GM21528 (cell line): Measurements from ENCODE around the gene SOX2.

ENCODE experiments used
- ATAC-seq: cut with Tn5 transposase; IDR thresholded peaks from one replicate; pipeline ENCODE4 v1.9.1; 2021; ENCODE audit warnings: mild to moderate bottlenecking, moderate library complexity; ENCODE audit not compliant: unreplicated experiment, low FRiP score

The SOX2 gene

DNA sequence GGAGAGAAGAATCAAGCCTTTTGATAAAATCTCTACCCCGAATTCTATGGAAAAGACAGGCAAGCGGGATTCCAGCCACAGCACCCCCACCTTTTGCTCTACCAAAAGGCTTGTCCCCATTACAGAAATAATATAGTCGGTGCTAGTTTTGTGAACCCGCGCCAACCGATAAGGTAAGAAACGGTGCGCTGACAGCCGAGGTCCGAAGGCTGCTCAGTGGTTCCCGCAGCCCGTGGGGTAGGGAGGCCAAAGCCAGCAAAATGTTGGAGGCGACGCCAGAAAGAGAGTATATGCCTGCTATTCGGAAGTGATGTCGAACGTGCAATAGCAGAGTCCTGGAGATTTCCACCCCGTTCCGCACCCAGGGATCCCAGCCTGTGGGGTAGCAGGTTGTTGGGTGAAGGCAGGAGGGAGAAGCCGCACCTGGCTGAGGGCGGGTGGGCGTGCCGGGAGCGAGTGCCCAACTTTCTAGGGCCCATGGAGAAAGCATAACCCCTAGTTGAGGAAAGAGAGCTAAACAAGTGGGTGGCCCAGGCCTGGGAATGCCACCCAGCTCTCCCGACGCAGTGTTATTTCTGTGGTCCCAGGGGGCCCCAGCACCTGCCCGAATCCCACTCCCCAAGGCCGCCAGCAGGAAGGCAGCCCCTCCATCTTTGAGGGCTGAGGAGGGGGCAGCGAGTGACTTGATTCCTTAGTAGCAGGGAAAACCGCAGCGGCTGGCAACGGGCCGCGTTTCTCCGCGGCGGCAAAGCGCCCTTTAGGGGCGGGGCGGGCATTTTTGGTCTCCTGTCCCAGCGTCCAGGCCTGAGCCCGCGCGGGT, 7.9 kb upstream of the SOX2 start:
- no peak for ATAC-seq

DNA sequence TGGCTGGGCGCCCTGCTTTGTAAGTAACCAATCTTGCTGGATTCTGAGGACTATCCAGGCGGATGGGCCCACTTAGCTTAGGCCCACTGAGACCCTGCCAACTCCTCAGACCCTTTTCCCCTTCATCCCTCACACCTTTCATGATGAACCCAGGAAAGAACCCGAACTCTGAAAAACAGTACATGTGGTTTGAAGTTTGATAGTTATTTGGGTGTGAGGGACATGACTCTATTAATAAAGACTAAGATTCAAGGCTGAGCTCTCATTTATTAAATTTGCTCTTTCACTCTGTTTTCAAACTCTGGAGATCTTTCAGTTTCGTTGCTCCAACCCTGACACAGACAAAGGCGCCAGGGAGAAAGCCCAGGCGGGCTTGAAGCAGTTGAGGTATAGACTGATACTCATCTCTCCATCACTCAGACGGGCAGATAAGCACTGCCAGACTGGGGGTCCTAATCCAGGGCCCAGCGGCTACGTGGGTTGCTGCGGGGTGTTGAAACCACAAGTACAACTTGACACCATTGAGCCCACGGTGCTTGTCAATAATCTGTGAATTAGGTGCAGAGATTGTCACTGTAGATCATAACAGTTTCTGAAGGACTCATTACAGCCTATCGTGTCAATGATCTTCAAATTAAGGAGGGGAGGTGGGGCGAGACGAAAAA, 7.2 kb upstream of the SOX2 start:
- ATAC-seq: no peak

DNA sequence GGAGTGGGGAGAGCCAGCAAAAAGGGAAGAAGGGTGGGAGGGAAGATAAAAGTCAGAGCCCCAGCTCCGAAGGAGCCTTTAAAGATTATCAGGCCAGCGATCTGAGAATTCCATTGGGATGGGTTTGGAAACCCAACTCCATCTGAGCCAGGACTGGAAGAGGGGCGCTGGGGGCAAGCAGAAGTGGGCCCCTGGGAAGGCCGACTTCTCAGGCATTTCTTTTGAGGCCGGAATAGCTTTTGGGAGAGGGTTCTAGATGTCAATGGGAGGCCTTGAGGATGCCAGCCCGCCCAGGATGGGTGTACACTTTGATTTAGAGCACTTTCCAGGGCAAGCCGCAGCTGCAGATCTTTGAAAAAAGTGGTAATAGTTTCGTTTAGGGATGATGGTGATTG, 6.6 kb upstream of the SOX2 start:
- no peak for ATAC-seq

DNA sequence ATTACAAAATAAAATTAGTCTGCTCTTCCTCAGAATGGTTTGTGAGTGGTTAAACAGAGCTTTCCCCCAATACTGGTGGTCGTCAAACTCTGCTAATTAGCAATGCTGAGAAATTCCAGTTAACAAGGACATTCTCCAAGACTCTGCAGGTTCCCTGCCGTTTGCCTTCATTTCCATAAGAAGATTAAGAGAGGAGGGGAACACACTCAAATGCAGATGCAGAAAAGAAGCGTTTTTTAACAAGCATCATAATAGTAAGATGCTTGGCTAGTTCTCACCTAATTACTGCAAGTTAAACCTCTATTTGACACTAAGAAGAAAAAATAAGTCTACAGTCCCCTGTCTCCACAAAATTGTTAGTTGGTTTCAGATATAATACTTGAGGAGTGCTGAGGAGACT, 3.7 kb upstream of the SOX2 start:
- ATAC-seq: no peak

DNA sequence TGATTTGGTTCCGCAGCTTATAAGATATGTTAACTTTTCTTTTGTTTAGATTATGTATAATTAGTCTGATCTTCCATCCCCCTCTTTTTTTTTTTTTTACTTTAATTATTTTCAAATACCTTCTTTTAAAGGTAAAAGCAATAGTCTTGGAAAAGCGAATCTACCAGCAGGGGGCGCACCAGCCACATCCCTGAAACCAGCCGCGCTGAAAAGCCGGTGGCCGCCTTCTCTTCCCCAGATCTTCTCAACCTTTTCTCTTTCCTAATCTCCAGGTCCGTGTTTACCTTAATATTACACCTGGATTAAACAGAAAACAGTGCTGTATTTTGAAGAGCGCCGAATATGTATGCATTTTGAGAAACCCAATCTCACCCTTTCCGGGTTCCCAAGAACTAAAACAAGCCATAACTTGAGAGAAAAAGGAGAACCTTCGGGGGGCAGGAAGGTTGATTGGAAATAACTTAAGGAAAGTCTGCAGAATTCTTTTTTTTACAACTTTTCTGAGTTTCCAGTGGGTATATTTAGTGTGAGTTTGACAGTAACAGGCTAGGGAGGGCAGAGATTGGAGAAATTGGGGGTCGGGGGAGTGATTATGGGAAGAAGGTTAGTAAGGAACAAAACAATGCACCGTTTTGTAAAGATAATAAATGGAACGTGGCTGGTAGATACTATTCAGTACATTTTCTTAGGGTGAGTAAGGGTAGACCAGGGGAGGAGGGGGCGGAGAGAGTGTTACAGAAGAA, 2.0 kb upstream of the SOX2 start:
- peak; percentile 69 for ATAC-seq

DNA sequence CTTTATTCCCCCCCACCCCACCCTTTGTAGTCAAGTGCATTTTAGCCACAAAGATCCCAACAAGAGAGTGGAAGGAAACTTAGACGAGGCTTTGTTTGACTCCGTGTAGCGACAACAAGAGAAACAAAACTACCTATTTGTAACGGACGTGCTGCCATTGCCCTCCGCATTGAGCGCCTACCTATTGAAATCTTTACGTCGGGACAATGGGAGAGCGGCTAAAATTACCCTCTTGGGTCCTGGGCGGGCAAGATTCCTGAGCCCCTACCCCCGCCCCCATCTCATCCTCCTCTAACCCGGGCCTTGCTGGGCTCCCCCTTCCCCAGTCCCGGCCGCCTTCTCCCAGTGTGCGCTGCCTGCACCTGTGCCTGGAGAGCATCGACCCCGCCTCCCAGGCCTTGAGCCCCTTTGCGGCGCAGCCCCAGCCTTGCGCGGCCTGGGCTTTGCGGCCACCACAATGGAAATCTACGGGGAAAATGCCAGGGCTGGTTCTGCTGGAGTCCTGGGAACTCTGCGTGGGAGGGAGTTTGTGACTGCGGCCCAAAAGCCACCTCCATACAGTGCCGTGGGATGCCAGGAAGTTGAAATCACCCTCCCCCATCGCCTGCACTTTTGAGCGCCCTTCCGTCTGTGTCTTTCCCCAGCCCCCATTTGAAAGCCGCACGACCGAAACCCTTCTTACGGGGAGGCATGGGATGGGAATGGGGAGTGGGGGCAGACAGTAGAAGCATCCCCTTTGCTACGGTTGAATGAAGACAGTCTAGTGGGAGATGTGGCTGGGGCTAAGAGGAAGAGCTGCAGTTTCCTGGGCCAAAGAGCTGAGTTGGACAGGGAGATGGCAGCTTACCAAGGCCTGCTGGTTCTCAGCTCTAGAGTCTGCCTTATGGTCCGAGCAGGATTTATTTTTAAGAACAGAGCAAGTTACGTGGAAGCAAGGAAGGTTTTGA, 1.1 kb upstream of the SOX2 start:
- no peak for ATAC-seq

DNA sequence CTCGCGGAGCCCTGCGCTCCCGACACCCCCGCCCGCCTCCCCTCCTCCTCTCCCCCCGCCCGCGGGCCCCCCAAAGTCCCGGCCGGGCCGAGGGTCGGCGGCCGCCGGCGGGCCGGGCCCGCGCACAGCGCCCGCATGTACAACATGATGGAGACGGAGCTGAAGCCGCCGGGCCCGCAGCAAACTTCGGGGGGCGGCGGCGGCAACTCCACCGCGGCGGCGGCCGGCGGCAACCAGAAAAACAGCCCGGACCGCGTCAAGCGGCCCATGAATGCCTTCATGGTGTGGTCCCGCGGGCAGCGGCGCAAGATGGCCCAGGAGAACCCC, 464 bp downstream of the SOX2 start:
- no peak for ATAC-seq

DNA sequence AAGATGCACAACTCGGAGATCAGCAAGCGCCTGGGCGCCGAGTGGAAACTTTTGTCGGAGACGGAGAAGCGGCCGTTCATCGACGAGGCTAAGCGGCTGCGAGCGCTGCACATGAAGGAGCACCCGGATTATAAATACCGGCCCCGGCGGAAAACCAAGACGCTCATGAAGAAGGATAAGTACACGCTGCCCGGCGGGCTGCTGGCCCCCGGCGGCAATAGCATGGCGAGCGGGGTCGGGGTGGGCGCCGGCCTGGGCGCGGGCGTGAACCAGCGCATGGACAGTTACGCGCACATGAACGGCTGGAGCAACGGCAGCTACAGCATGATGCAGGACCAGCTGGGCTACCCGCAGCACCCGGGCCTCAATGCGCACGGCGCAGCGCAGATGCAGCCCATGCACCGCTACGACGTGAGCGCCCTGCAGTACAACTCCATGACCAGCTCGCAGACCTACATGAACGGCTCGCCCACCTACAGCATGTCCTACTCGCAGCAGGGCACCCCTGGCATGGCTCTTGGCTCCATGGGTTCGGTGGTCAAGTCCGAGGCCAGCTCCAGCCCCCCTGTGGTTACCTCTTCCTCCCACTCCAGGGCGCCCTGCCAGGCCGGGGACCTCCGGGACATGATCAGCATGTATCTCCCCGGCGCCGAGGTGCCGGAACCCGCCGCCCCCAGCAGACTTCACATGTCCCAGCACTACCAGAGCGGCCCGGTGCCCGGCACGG, 991 bp downstream of the SOX2 start:
- no peak for ATAC-seq

GRCh38 chr3:181713280-181713647, 1.5 kb downstream of the SOX2 start:
- no peak for ATAC-seq

GRCh38 chr3:181713676-181714612, 2.2 kb downstream of the SOX2 start:
- ATAC-seq: no peak

- ATAC-seq: no peak
These were observed 4.0 kb downstream of the SOX2 start for GRCh38 chr3:181715571-181716340.

DNA sequence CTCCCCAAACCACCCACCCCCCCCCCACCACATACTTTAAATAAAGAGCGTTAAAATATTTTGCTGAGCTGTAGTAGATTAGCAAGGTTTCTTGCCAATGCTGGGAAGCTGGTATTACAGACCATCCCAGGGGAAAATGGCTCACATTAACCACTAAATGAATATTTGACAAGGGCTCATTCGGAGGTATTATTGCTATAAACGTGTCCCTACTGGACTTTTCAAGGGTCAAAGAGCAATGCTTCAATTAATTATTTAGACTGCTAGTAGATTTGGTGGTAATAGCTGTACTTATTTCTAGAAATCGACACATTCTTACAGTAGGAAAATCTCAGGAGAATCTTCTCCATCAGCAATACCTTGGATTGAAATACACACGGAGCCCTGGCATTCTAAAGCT, 5.2 kb downstream of the SOX2 start:
- ATAC-seq: no peak

DNA sequence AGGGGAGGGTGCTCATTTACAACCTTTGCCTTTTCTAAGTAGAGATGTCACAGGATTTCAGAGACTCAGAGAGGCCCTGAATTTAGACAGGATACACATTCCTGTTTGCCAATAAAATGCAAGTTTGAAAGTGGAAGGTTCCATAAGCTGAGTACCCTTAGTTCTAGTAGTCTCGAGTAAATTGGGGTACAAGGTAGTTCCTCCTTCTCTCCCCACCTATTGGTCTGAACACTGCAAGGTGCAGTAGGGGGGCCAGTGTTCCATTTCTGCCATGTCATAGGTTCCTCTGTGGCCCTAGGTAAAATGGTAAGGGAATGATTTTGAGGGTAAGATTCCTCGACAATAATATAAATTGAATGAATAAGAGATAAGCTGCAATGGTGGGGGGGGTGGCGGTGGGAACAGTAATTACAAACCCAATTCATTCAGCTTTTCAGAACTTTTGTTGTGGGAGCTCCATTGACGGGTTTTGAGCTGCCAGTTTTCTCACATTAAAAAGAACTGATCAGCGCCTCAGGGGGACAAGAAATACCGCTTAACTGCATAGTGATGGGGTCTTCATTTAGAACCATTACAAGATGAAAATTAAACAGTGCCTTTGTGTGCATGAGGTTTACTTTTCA, 5.9 kb downstream of the SOX2 start:
- no peak for ATAC-seq

- no peak for ATAC-seq
These were observed 6.6 kb downstream of the SOX2 start for GRCh38 chr3:181718369-181718768.

- no peak for ATAC-seq
These were observed 7.5 kb downstream of the SOX2 start for GRCh38 chr3:181718987-181719911.

DNA sequence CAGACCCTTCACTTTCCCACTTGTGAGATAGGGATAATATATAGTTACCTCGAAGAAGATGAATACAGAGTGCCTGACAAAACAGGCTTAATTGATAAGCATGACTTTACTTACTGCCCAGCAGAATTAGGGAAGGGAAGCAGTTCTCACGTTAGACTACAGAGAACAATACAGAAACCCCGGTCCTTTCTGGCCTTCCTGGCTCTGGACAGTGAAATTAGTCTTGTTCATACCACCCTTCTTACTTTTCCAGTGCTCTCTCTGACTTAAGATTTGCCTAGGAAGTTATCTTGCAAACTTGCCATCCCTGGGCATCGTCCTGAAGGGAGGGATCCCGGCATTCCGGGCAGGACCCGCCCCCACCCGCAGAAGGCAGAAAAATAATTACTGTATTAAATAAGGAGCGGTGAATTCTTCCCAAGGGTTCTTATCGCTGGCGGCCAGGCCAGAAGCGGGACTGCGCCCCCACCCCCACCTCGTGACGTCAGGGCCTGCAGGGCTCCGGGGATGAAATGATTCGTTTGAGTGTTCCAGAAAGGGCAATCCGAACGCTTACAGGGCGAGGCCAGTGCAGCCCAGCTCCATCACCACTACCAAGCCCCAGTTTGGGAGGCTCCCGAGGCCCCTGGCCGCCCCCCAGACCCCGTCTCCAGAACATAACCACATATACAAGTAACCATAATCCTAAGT, 8.4 kb downstream of the SOX2 start:
- ATAC-seq: no peak
